IMR-90 (cell line): ENCODE results near the gene CERS6. TPM values are rescaled to one million over a fixed set of nuclear protein-coding genes. Genes with fewer than 3 reads are reported as not detected.

ENCODE experiments used
- ATAC-seq: fragments of 200-7000 bp; cut with Tn5 transposase; 2 replicates; pipeline ENCODE4 v1.9.1; 2020; ENCODE audit warnings: low read depth, mild to moderate bottlenecking, moderate library complexity
- BruUV-seq: library from RNA; stranded (reverse); fragments of 400-500 nt; replicated peaks from 2 replicates; lab custom pipeline; 2021; lab: Mats Ljungman, UMichigan
- CTCF ChIA-PET: fragments of 300-600 bp; formaldehyde crosslinking; extraction: SDS; loops from one replicate; lab custom pipeline; 2021; ENCODE audit warnings: antibody characterized with exemption; lab: Yijun Ruan, JAX
- POLR2A ChIA-PET: fragments of 300-600 bp; sonication (Branson Sonifier 250); formaldehyde crosslinking; loops from one replicate; lab custom pipeline; 2022; ENCODE audit warnings: antibody characterized with exemption; ENCODE audit not compliant: unreplicated experiment; lab: Charles Lee
- DNase-seq: peaks from one replicate; pipeline ENCODE4 v3.0.0; 2013
- H2AFZ ChIP-seq: replicated peaks from 2 replicates; pipeline ENCODE3; 2013; ENCODE audit warnings: low read length, mild to moderate bottlenecking; ENCODE audit not compliant: poor library complexity
- H2AK5ac ChIP-seq: 2 replicates; pipeline ENCODE4 v1.6.1; 2013; ENCODE audit warnings: low read depth, low read length, inconsistent platforms
- H2AK9ac ChIP-seq: replicated peaks from 2 replicates; pipeline ENCODE3; 2013; ENCODE audit warnings: mild to moderate bottlenecking, low read depth, low read length, moderate library complexity; ENCODE audit not compliant: poor library complexity
- H2BK120ac ChIP-seq: 2 replicates; pipeline ENCODE4 v1.6.1; 2013; ENCODE audit warnings: low read depth, low read length, inconsistent platforms
- H2BK15ac ChIP-seq: 3 replicates; pipeline ENCODE4 v1.6.1; 2013; ENCODE audit warnings: low read depth, low read length, inconsistent platforms
- H2BK20ac ChIP-seq: 2 replicates; pipeline ENCODE4 v1.6.1; 2013; ENCODE audit warnings: low read depth, mild to moderate bottlenecking, inconsistent platforms, low read length, moderate library complexity
- H2BK5ac ChIP-seq: 2 replicates; pipeline ENCODE4 v1.6.1; 2013; ENCODE audit warnings: mild to moderate bottlenecking, low read depth, low read length, inconsistent platforms; ENCODE audit not compliant: poor library complexity, severe bottlenecking
- H3K14ac ChIP-seq: replicated peaks from 2 replicates; pipeline ENCODE4 v1.6.1; 2013; ENCODE audit warnings: low read depth, low read length, inconsistent platforms
- H3K18ac ChIP-seq: 2 replicates; pipeline ENCODE4 v1.6.1; 2013; ENCODE audit warnings: low read depth, low read length, control low read depth
- H3K23ac ChIP-seq: 2 replicates; pipeline ENCODE4 v1.6.1; 2013; ENCODE audit warnings: low read depth, low read length, inconsistent platforms
- H3K27ac ChIP-seq: 2 replicates; pipeline ENCODE4 v1.5.1; 2013; ENCODE audit warnings: mild to moderate bottlenecking, control low read depth, low read length; ENCODE audit not compliant: insufficient read depth
- H3K27me3 ChIP-seq: 2 replicates; pipeline ENCODE4 v1.6.1; 2013; ENCODE audit warnings: low read length; ENCODE audit not compliant: control insufficient read depth, insufficient read depth
- H3K36me3 ChIP-seq: 2 replicates; pipeline ENCODE4 v1.6.1; 2013; ENCODE audit warnings: low read length, mixed read lengths; ENCODE audit not compliant: control insufficient read depth, insufficient read depth
- H3K4ac ChIP-seq: 2 replicates; pipeline ENCODE4 v1.6.1; 2013; ENCODE audit warnings: low read depth, low read length, inconsistent platforms
- H3K4me1 ChIP-seq: 2 replicates; pipeline ENCODE4 v1.6.1; 2013; ENCODE audit warnings: low read length, mixed read lengths; ENCODE audit not compliant: control insufficient read depth, insufficient read depth
- H3K4me2 ChIP-seq: 2 replicates; pipeline ENCODE4 v1.6.1; 2013; ENCODE audit warnings: low read depth, mild to moderate bottlenecking, control low read depth, low read length, moderate library complexity
- H3K4me3 ChIP-seq: 2 replicates; pipeline ENCODE4 v1.5.1; 2013; ENCODE audit warnings: low read depth, mild to moderate bottlenecking, control low read depth, low read length, moderate library complexity; ENCODE audit not compliant: insufficient read depth
- H3K56ac ChIP-seq: 2 replicates; pipeline ENCODE4 v1.6.1; 2013; ENCODE audit warnings: low read length, inconsistent platforms; ENCODE audit not compliant: insufficient read depth; ENCODE audit errors: extremely low read depth
- H3K79me1 ChIP-seq, 2 experiments: 2 replicates each; pipeline ENCODE4 v1.6.1; 2013; ENCODE audit warnings: low read length in 2 of 2, inconsistent platforms in 1 of 2, low read depth in 1 of 2
- H3K9ac ChIP-seq: 2 replicates; pipeline ENCODE4 v1.6.1; 2013; ENCODE audit warnings: low read depth, low read length, control low read depth
- H3K9me1 ChIP-seq: 2 replicates; pipeline ENCODE4 v1.6.1; 2013; ENCODE audit warnings: low read length, inconsistent platforms; ENCODE audit not compliant: insufficient read depth
- H3K9me3 ChIP-seq: 2 replicates; pipeline ENCODE4 v1.6.1; 2013; ENCODE audit warnings: low read length; ENCODE audit not compliant: control insufficient read depth, insufficient read depth
- H4K20me1 ChIP-seq: 2 replicates; pipeline ENCODE4 v1.6.1; 2013; ENCODE audit warnings: low read length, inconsistent platforms; ENCODE audit not compliant: insufficient read depth
- H4K5ac ChIP-seq: 2 replicates; pipeline ENCODE4 v1.6.1; 2013; ENCODE audit warnings: mild to moderate bottlenecking, low read depth, low read length, control low read depth
- H4K8ac ChIP-seq, 2 experiments: 2 replicates each; pipeline ENCODE4 v1.6.1; 2013; ENCODE audit warnings: low read depth in 2 of 2, low read length in 2 of 2, control low read depth in 1 of 2, inconsistent platforms in 1 of 2
- H4K91ac ChIP-seq: 2 replicates; pipeline ENCODE4 v1.6.1; 2013; ENCODE audit warnings: low read depth, low read length, inconsistent platforms; ENCODE audit not compliant: insufficient read depth
- BHLHE40 ChIP-seq: fragments of 150-350 bp; IDR thresholded peaks from 2 replicates; pipeline ENCODE4 v1.6.1; 2016; ENCODE audit warnings: mild to moderate bottlenecking, low read depth, low read length
- CEBPB ChIP-seq: IDR thresholded peaks from 2 replicates; pipeline ENCODE4 v1.6.1; 2012; ENCODE audit warnings: low read depth, low read length, improper control_type of control experiment
- CHD1 ChIP-seq: IDR thresholded peaks from 2 replicates; pipeline ENCODE4 v1.6.1; 2012; ENCODE audit warnings: low read depth, low read length, improper control_type of control experiment
- FOS ChIP-seq: fragments of 150-350 bp; IDR thresholded peaks from 2 replicates; pipeline ENCODE4 v1.6.1; 2016; ENCODE audit warnings: low read depth, low read length
- MAFK ChIP-seq: IDR thresholded peaks from 2 replicates; pipeline ENCODE4 v1.6.1; 2012; ENCODE audit warnings: low read depth, low read length, improper control_type of control experiment
- MAZ ChIP-seq: IDR thresholded peaks from 2 replicates; pipeline ENCODE4 v1.6.1; 2012; ENCODE audit warnings: low read depth, mild to moderate bottlenecking, low read length, improper control_type of control experiment, moderate library complexity, borderline replicate concordance
- MXI1 ChIP-seq: IDR thresholded peaks from 2 replicates; pipeline ENCODE4 v1.6.1; 2012; ENCODE audit warnings: low read depth, mild to moderate bottlenecking, low read length, moderate library complexity, borderline replicate concordance
- NFE2L2 ChIP-seq: fragments of 150-350 bp; IDR thresholded peaks from 2 replicates; pipeline ENCODE4 v1.6.1; 2016; ENCODE audit warnings: low read depth, mild to moderate bottlenecking, low read length
- POLR2A ChIP-seq: IDR thresholded peaks from 2 replicates; pipeline ENCODE4 v1.6.1; 2012; ENCODE audit warnings: mild to moderate bottlenecking, low read depth, low read length
- RAD21 ChIP-seq: IDR thresholded peaks from 2 replicates; pipeline ENCODE4 v1.6.1; 2012; ENCODE audit warnings: low read length, improper control_type of control experiment
- RCOR1 ChIP-seq: IDR thresholded peaks from 2 replicates; pipeline ENCODE4 v1.6.1; 2012; ENCODE audit warnings: mild to moderate bottlenecking, low read length, improper control_type of control experiment; ENCODE audit not compliant: insufficient replicate concordance
- RFX5 ChIP-seq: IDR thresholded peaks from 2 replicates; pipeline ENCODE4 v1.8.0; 2012; ENCODE audit warnings: low read depth, mild to moderate bottlenecking, low read length, moderate library complexity
- SMC3 ChIP-seq: fragments of 150-350 bp; IDR thresholded peaks from 2 replicates; pipeline ENCODE4 v1.6.1; 2016; ENCODE audit warnings: low read depth, mild to moderate bottlenecking, antibody characterized with exemption, low read length, moderate library complexity
- WGBS, 2 experiments: methylation state at CpG; one replicate each; pipeline versions ENCODE4 v1.1.5 to v1.1.7; 2013; ENCODE audit warnings: missing lambda C conversion rate in 2 of 2; ENCODE audit not compliant: insufficient read length in 1 of 2; ENCODE audit errors: extremely low coverage in 2 of 2; 5-methylcytosine and 5-hydroxymethylcytosine counted together
- dilution Hi-C: fragments of 300-500 bp; cut with HindIII; formaldehyde crosslinking; loops from one replicate; pipeline ENCODE4 v1.14.3; 2018; ENCODE audit warnings: low sequenced_read_pairs; ENCODE audit not compliant: unreplicated experiment
- in situ Hi-C: fragments of 300-500 bp; cut with MboI; formaldehyde crosslinking; loops from 3 replicates; pipeline ENCODE4 v1.14.3; 2019; ENCODE audit warnings: low sequenced_read_pairs, inconsistent platforms, mixed read lengths
- intact Hi-C: fragments of 100-400 bp; cut with micrococcal nuclease; formaldehyde crosslinking; loops from 2 replicates; pipeline ENCODE4 v1.10.0; 2022
- polyA plus RNA-seq, 3 experiments: library from polyadenylated mRNA; depleted of rRNA; stranded (reverse); fragments of >200 nt; gene quantifications; 2 replicates each; pipeline ENCODE4 v1.2.3, GENCODE V29; 2012; ENCODE audit warnings: low replicate concordance in 1 of 3
- total RNA-seq: library from RNA; depleted of rRNA; stranded (reverse); fragments of >200 nt; gene quantifications from 2 replicates; pipeline ENCODE4 v1.2.3, GENCODE V29; 2012
- TF ChIP-seq, protein P1 (sequence below): fragments of 150-350 bp; IDR thresholded peaks from 2 replicates; pipeline ENCODE4 v1.6.1; 2016; ENCODE audit warnings: low read depth, mild to moderate bottlenecking, low read length, moderate library complexity, borderline replicate concordance
- TF ChIP-seq, protein P2 (sequence below): fragments of 150-350 bp; IDR thresholded peaks from 2 replicates; pipeline ENCODE4 v1.6.1; 2017; ENCODE audit warnings: mild to moderate bottlenecking, antibody characterized with exemption, low read length, low read depth
- TF ChIP-seq, protein P3 (sequence below): conservative IDR thresholded peaks from 2 replicates; pipeline ENCODE4 v1.5.1; 2012; ENCODE audit warnings: mild to moderate bottlenecking, low read depth, low read length, improper control_type of control experiment

CERS6 gene
- total and polyA plus RNA-seq, 2 of the 4 experiments (the other 2 are of a cell fraction), result 2.1 to 5.7 TPM

DNA sequence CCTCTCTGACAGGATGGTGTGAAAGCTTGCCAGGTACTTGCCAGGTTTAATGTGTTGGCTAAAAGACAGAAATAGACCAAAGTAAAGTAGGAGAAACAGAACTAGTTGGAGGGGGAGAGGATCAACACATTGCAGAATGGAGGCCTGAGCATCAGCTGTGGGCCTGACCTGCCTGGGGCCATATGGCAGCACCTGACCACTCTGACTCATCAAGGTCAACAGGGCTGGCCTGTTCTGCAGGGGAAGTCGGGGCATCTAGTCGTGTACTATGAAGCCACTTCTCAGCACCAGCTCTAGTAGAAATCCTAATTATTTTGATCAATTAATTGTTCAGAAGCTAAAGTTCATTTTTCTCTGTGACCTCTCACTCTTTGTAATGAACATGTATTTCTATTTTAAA is 310.5 kb downstream of the CERS6 start:
- Histone ChIP-seq H4K5ac (no peak overlapping the region), H2BK15ac (no peak overlapping the region), H2AK9ac (no peak overlapping the region), H3K9me1 (no peaks in the 10 kb centered on the region), H3K18ac (no peak overlapping the region), H3K4me3 (no peak overlapping the region), H3K14ac (no peak overlapping the region), H3K9ac (no peak overlapping the region), H2BK120ac (no peak overlapping the region), H4K8ac (no peak overlapping the region), H2BK20ac (no peak overlapping the region), H2AFZ (no peak overlapping the region), H3K56ac (no peak overlapping the region), H3K36me3 (no peaks in the 10 kb centered on the region), H2AK5ac (no peak overlapping the region), H2BK5ac (no peak overlapping the region), H3K4me1 (no peaks in the 10 kb centered on the region), H3K9me3 (no peaks in the 10 kb centered on the region), H3K27me3 (no peaks in the 10 kb centered on the region), H3K79me1 (no peaks in the 10 kb centered on the region), H4K91ac (no peak overlapping the region), H3K27ac (no peak overlapping the region), H3K4me2 (no peak overlapping the region), H3K4ac (no peak overlapping the region), H3K23ac (no peak overlapping the region), H4K20me1 (no peaks in the 10 kb centered on the region)
- BruUV-seq, result no TSS peak
- ChIA-PET POLR2A (no interaction called here), CTCF (no interaction called here)
- DNase-seq (no peak), ATAC-seq (no peak)
- in situ Hi-C loops, result no loop called here
- intact Hi-C loops, result no loop called here
- WGBS, 2 experiments, result no CpG with 5 or more reads among the region's 2 CpGs
- no peak for TF ChIP-seq CEBPB
- no peak for TF ChIP-seq MAZ
- TF ChIP-seq, protein P1, sequence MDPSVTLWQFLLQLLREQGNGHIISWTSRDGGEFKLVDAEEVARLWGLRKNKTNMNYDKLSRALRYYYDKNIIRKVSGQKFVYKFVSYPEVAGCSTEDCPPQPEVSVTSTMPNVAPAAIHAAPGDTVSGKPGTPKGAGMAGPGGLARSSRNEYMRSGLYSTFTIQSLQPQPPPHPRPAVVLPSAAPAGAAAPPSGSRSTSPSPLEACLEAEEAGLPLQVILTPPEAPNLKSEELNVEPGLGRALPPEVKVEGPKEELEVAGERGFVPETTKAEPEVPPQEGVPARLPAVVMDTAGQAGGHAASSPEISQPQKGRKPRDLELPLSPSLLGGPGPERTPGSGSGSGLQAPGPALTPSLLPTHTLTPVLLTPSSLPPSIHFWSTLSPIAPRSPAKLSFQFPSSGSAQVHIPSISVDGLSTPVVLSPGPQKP, result no peak
- TF ChIP-seq RAD21, result no peak
- TF ChIP-seq, protein P2, sequence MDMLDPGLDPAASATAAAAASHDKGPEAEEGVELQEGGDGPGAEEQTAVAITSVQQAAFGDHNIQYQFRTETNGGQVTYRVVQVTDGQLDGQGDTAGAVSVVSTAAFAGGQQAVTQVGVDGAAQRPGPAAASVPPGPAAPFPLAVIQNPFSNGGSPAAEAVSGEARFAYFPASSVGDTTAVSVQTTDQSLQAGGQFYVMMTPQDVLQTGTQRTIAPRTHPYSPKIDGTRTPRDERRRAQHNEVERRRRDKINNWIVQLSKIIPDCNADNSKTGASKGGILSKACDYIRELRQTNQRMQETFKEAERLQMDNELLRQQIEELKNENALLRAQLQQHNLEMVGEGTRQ, result no peak
- TF ChIP-seq MAFK, result no peak
- TF ChIP-seq, protein P3, sequence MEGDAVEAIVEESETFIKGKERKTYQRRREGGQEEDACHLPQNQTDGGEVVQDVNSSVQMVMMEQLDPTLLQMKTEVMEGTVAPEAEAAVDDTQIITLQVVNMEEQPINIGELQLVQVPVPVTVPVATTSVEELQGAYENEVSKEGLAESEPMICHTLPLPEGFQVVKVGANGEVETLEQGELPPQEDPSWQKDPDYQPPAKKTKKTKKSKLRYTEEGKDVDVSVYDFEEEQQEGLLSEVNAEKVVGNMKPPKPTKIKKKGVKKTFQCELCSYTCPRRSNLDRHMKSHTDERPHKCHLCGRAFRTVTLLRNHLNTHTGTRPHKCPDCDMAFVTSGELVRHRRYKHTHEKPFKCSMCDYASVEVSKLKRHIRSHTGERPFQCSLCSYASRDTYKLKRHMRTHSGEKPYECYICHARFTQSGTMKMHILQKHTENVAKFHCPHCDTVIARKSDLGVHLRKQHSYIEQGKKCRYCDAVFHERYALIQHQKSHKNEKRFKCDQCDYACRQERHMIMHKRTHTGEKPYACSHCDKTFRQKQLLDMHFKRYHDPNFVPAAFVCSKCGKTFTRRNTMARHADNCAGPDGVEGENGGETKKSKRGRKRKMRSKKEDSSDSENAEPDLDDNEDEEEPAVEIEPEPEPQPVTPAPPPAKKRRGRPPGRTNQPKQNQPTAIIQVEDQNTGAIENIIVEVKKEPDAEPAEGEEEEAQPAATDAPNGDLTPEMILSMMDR, result no peak
- TF ChIP-seq RFX5, result no peak
- no peak for TF ChIP-seq MXI1
- TF ChIP-seq NFE2L2, result no peak
- no peak for TF ChIP-seq FOS
- no peak for TF ChIP-seq BHLHE40
- no peak for TF ChIP-seq SMC3
- TF ChIP-seq RCOR1, result no peak
- TF ChIP-seq CHD1, result no peak
- TF ChIP-seq POLR2A, result no peak
- dilution Hi-C loops, result no loop called here
